Activated CD4-positive, alpha-beta T cell treated with anti-CD3 and anti-CD28 coated beads for 48 hours (primary cell): ENCODE measurements around the gene KRTAP12-2.

Experiments used
- DNase-seq: peaks from one replicate; pipeline ENCODE4 v3.0.0-alpha.2; 2020

The KRTAP12-2 gene, protein sequence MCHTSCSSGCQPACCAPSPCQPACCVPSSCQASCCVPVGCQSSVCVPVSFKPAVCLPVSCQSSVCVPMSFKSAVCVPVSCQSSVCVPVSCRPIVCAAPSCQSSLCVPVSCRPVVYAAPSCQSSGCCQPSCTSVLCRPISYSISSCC

GRCh38 chr21:44666401-44667320 is at the start of gene KRTAP12-2:
Gene KRTAP12-2, minus strand, starts transcription at chr21:44666927. Its CDS starts 41 bp downstream, at chr21:44666886.
- no peak for DNase-seq

- DNase-seq = no peak
Observed at GRCh38 chr21:44714905-44715304, 48.2 kb upstream of the KRTAP12-2 start.

DNA sequence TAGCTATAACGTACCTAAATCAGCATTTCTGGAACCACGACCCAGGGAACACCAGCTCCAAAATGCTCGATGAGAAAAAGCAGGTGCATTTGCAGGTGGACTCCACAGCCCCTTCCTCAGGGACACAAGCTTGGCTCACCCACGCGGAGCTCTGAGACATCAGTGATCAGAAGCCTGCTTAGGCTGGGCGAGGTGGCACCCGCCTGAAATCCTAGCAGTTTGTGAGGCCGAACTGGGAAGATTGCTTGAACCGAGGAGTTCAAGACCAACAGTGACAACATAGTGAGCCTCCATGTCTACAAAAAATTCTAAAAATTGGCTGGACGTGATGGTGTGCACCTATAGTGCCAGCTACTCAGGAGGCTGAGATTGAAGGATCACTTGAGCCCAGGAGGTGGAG is 47.1 kb upstream of the KRTAP12-2 start:
- DNase-seq = no peak

DNA sequence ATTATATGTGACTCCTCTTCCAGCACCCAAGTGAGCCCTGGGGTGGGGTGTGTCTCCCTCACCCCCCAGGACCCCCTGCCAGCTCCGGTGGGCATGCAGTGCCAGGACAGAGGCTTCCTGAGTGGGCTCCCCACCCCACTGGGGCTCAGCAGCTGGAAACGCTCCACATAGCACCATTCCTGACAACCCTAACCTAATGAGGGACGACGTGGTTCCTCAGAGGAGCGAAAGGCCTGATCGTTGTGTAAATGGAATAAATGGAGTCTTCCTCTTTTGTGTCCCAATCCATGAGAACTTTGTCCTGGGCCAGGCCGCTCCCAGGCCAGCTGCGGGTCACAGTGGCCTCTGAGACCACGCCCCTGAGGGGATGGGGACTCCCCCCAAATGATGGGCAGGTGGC is 46.4 kb upstream of the KRTAP12-2 start:
- DNase-seq = no peak

DNA sequence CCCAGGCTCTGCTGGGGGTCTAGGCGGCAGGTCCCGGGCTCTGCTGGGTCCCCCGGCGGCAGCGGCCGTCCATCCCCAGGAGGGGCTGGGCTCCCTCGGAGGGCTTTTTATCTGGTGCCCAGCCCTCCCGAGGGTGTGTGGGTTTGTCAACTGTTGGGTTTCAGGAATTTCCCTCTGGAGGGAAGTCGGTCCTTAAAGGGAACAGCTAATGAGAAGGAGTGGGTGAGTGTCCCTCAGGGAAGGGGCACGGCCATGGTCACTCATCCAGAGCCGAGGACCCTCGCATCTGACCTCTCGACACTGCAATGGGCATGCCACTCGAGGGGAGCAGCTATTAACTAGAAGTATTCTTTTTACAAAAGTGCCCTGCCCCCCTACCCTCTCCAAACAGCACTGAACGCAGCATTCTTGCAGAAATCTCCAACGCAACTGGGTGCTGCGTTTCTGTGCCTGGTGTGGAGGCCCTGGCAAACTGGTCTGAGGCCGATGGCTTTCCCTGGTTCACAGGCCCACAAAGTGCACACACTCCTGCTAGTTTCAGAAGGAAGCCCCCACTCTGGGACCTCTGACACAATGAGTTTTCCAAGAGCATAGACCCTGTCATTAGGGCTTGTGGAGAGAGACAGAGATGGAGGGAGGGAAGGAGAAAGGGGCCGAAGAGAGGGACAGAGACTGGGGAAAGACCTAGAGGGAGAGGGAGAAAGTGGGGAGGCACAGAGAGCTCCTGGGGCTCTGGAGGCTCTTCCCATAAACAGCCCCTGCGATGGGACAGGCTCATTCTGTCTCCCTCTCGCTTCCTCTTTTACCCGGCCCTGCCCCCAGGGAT is 45.7 kb upstream of the KRTAP12-2 start:
- no peak for DNase-seq

GRCh38 chr21:44711327-44712202 is 44.8 kb upstream of the KRTAP12-2 start, which contains the start of gene TSPEAR:
Gene TSPEAR, minus strand, starts transcription at chr21:44711572. Its CDS starts 58 bp downstream, at chr21:44711514.
- no peak for DNase-seq

GRCh38 chr21:44710756-44711326 is 44.1 kb upstream of the KRTAP12-2 start:
- DNase-seq = no peak

DNA sequence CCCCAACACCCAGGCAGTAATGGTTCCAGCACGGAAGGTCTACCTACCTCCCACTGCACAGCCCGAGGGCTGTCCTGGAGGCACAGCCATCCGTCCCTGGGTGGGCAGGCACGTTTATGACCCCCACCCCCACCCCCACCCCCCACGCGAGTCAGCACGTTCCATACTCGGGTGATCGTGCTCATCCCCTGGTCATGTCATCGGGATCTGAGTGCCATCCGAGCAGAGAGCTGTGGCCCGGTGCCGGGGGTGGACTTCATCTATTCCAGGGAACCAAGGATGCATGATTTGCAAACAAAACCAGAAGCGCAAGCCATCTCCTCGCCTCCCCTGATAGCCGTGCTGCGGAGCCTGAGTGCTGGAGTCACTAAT is 43.6 kb upstream of the KRTAP12-2 start:
- DNase-seq = no peak

- no peak for DNase-seq
Observed at GRCh38 chr21:44709426-44710293, 42.9 kb upstream of the KRTAP12-2 start.

DNA sequence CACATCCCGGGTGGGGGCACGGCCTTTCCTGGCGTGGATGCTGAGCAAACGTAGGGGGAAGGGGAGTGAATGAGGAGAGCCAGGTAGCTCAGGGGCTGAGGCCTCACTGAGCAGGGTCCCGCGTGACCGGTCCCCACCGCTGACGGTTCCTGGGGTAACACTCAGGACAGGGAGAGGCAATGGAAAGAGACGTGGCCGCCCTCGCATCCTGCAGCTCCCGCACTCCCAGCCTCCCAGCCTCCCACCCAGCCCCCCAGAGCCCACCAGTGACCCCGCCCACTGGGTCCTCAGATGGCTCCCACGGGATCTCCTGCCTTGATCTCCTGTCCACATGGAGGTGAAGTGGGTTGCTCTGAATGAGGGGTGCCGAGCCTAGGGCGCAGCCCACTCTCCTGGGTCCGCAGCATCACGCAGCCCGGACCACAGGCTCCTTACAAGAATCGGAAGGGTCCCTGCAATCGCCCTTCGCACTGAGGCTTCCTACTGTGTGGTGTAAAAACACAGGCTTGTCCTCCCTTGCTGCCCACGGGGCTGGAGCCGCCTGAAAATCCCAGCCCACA is 42.2 kb upstream of the KRTAP12-2 start:
- no peak for DNase-seq

- DNase-seq = no peak
Observed at GRCh38 chr21:44708213-44708865, 41.6 kb upstream of the KRTAP12-2 start.

DNA sequence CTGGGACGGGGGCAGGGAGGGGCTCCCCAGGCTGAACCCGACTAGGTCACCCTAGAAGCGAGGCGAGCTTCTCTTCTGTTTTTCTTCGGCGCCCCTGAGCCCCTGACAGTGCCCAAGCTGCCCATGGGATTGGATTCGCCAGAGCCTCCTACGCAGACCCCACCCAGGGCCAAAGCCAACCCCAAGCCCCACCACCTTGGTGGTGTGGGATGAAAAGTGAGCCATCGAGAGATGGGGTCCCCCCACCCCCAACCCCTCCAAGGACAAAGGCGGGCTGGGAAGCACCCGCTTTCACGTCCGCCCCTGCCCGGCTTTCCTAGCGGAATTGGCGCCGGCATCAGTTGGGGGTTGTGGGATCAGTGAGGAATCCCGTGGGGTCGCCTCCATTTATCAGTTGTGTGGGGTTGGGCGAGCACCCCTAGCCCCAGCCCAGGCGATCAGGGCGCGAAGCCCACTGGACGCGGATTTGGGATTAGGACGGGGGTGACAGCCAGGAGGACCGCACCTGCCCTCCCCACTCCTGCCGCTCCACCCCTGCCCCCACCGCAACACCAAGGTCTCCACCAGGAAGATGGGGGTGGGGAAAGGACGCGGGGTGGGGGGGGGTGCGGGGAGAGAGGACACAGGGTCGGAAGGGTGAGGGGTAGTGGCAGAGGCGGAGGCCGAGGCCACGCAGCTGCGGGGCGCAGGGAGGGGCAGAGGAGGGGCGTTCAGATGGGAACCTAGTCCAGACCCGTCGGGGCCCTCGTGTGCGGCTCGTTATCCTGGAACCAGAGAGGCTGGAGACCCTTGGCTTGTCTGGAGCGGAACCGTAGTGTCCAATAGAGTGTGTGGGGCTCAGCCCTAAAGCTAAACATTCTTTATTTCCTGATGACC is 40.2 kb upstream of the KRTAP12-2 start:
- no peak for DNase-seq

DNA sequence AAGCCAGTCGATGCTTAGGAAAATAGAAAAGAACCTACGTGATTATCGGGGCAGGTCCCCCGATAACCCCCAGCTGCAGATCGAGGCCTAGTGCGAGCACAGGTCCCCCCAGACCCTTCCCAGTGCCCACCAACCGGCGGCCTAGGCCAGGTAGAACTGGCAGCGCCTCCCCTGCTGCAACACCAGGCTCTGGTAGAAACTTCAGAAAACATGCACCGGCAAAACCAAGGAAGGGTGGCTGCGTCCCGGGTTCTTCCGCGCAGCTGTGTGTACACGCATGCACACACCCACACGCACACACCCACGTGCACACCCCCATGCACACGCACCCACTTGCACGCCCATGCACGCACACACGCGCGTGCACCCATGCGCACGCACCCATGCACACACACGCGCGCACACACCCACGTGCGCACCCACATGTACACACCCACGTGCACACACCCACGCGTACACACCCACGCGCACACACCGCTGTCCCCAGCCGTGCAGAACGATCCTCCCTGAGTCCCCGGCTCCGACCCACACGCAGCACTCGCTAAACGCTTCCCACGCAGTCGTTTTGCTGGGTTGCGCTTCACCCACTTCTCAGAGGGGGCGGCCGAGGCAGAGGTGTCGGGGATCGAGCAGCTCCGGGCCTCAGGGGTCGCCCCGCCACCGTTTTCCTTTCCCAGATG is 39.4 kb upstream of the KRTAP12-2 start:
- DNase-seq = no peak

GRCh38 chr21:44704636-44705001 is 37.9 kb upstream of the KRTAP12-2 start:
- DNase-seq = no peak

DNA sequence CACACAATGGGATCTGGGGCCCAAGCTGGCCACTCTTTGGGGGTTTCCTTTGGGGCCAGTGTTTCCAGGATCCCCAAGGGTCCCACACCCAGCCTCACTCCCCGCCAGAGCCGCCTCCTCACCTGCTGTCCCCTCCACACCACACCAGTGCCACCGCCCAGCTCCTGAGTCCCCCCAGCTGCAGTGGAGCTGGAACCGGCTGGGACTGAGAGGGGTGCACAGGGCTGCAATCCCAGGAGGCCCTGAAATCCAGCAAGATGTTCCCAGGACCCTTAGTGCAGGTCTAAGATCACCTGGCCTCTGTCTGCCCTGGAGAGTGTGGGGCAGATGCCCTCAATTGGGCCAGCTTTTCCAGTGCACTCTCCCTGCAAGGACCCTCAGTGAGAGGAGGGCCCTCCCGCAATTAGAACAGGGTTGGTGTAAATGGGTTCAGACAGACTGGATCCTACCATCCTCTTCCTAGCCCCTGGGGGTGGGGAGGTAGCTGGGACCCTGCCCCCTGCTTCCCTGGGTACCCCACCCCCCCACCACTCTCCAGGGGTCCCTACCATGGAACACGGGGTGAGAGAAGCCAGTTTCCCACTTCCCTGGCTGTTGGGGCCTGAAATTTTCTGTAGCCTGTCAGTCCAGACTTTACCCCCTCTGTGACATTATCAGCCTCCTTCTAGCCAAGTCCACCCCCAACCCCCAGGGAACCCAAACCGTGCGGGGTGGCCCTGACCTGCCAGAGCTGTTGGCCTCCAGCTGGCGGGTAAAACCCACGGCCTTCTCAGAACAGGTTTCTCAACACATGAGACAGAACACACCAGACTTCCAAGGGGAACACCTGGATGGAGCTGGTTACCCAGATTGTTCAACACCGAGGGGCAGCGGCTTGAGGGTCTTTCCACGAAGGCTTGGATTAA is 37.3 kb upstream of the KRTAP12-2 start:
- DNase-seq = no peak

GRCh38 chr21:44702973-44703730 is 36.4 kb upstream of the KRTAP12-2 start:
- DNase-seq = no peak
